ENCODE data around the gene SMYD1. TPM values are rescaled to one million over a fixed set of nuclear protein-coding genes. Genes with fewer than 3 reads are reported as not detected.
A peak's percentile ranks its signal among the peaks of the same experiment; 100 is the strongest.

SMYD1 gene
- total RNA-seq, 1 donor from 2014 or later = not detected

DNA sequence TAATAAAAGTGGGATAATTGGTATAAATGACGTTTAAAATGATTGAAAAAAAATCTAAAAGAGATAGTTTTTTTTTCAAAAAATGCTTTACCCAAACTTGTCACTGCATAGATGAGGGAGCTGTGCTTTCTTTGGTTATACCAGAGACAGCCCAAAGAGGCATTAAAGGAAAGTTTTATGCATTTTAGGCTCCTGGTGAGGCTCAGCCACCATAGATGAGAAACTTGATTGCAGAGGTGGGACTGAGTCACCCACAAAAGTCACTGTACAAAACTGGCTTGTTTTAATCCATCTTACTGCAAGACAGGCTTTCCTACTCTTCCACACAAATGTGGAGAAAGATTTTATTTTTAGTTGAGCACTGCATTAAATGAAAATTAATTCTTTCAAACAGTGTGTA is 2.4 kb downstream of the SMYD1 start:
- H3K4me3 Mint-ChIP-seq (ENCODE audit: unreplicated experiment) = no peak overlapping the region
- H3K4me1 Mint-ChIP-seq (ENCODE audit: low read depth) = peaks cover 8% of the 10 kb centered on the region
- H3K36me3 Mint-ChIP-seq (ENCODE audit: low read depth) = no peaks in the 10 kb centered on the region
- DNase-seq (ENCODE audit: low spot score) = no peak
- H3K9me3 Mint-ChIP-seq (ENCODE audit: low read depth) = peaks cover 14% of the 10 kb centered on the region
- TF ChIP-seq, protein P1, sequence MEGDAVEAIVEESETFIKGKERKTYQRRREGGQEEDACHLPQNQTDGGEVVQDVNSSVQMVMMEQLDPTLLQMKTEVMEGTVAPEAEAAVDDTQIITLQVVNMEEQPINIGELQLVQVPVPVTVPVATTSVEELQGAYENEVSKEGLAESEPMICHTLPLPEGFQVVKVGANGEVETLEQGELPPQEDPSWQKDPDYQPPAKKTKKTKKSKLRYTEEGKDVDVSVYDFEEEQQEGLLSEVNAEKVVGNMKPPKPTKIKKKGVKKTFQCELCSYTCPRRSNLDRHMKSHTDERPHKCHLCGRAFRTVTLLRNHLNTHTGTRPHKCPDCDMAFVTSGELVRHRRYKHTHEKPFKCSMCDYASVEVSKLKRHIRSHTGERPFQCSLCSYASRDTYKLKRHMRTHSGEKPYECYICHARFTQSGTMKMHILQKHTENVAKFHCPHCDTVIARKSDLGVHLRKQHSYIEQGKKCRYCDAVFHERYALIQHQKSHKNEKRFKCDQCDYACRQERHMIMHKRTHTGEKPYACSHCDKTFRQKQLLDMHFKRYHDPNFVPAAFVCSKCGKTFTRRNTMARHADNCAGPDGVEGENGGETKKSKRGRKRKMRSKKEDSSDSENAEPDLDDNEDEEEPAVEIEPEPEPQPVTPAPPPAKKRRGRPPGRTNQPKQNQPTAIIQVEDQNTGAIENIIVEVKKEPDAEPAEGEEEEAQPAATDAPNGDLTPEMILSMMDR (IDR thresholded peaks at IDR 0.05) = no peak
- no peak overlapping the region for H3K27ac Mint-ChIP-seq (ENCODE audit: unreplicated experiment)
- H3K27me3 Mint-ChIP-seq (ENCODE audit: low read depth) = peaks cover 1% of the 10 kb centered on the region

DNA sequence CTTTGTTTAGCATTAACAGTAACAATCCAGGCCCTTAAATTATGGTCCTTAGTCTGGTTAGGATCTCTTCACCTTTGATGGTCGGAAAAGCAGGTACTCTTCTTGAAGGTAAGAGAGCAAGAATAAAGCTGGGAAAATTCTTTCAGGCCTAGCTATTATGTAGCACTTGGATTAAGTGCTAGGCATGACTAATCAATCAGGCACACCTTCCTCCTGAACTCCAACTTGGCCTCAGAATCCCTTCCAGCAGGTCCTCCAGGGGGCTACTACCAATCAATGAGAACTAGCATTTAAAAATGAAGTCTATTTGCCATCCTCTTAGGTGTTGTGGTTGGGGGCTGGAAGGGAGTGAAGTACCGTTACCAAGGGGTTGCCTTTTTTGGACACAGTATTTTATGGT is 3.7 kb downstream of the SMYD1 start:
- TF ChIP-seq, protein P1 (IDR thresholded peaks at IDR 0.05) = no peak
- Mint-ChIP-seq H3K4me3 (ENCODE audit: unreplicated experiment) (no peak overlapping the region), H3K27ac (ENCODE audit: unreplicated experiment) (no peak overlapping the region), H3K36me3 (ENCODE audit: low read depth) (no peaks in the 10 kb centered on the region), H3K4me1 (ENCODE audit: low read depth) (peaks cover 10% of the 10 kb centered on the region), H3K27me3 (ENCODE audit: low read depth) (peaks cover 1% of the 10 kb centered on the region), H3K9me3 (ENCODE audit: low read depth) (peaks cover 14% of the 10 kb centered on the region)
- no peak for DNase-seq (ENCODE audit: low spot score)

DNA sequence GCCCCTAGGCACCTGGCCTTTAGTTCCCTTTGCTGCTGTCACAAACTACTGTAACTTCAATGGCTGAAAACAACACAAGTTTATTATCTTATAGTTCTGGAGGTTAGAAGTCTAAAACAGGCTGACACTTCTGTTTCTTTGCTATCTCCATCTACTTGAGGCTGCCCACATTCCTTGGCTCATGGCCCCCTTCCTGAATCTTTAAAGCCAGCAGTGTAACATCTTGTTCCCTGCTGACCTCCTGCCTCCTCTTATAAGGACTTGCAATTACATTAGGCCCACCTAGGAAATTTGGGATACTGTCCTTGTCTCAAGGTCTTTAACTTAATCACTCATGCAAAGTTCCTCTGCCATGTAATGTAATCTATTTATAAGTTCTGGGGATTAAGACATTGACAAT is 6.5 kb downstream of the SMYD1 start:
- Mint-ChIP-seq H3K4me3 (ENCODE audit: unreplicated experiment) (no peak overlapping the region), H3K36me3 (ENCODE audit: low read depth) (no peaks in the 10 kb centered on the region), H3K27ac (ENCODE audit: unreplicated experiment) (peak overlapping the region; percentile 78), H3K9me3 (ENCODE audit: low read depth) (peaks cover 14% of the 10 kb centered on the region), H3K4me1 (ENCODE audit: low read depth) (peaks cover 8% of the 10 kb centered on the region), H3K27me3 (ENCODE audit: low read depth) (no peaks in the 10 kb centered on the region)
- DNase-seq (ENCODE audit: low spot score) = no peak
- TF ChIP-seq, protein P1 (IDR thresholded peaks at IDR 0.05) = no peak

DNA sequence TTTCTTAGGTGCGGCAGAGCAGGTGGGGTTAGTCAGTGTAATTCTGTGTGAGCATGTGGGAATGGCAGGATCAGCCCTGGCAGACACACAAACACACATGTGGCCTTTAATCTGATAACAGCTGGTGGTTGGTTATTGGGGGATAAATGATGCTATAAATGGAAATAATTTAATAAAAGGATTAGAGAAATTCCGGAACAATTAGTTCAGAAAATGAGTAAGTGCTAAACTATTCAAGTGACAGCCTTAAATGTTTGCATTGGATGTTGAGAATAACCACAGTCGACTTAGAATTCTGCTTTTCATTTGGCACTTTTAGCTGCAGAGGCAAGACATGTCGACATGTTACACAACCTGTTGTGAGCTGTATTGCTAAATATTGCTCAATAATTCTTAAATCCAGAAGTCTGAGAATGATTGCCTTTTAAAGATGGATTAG is 7.2 kb downstream of the SMYD1 start:
- H3K9me3 Mint-ChIP-seq (ENCODE audit: low read depth) = peaks cover 14% of the 10 kb centered on the region
- TF ChIP-seq, protein P1 (IDR thresholded peaks at IDR 0.05) = no peak
- peaks cover 8% of the 10 kb centered on the region for H3K4me1 Mint-ChIP-seq (ENCODE audit: low read depth)
- DNase-seq (ENCODE audit: low spot score) = no peak
- no peak overlapping the region for H3K4me3 Mint-ChIP-seq (ENCODE audit: unreplicated experiment)
- H3K27ac Mint-ChIP-seq (ENCODE audit: unreplicated experiment) = peak overlapping the region; percentile 83
- H3K36me3 Mint-ChIP-seq (ENCODE audit: low read depth) = no peaks in the 10 kb centered on the region
- H3K27me3 Mint-ChIP-seq (ENCODE audit: low read depth) = no peaks in the 10 kb centered on the region

DNA sequence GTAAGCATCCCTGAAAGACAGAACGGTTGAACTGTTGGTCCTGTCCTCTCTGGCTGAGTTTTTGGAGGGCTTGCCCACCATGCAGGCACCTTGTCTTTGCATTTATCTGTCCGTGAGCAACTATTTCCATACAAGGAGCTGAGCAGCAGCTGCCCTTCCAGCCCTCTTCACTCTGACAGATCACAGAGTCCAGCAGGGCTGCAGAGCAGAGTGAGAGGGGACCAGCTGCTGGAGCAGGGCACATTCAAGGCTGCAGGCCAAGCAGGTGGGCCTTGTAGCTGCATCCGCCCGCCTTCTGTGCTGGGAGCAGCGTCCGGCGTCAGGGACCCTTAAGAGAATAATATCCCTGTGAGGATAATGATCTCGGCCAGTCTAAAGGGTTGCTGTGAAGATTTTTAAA is 9.5 kb downstream of the SMYD1 start:
- Mint-ChIP-seq H3K27me3 (ENCODE audit: low read depth) (no peaks in the 10 kb centered on the region), H3K9me3 (ENCODE audit: low read depth) (peaks cover 14% of the 10 kb centered on the region), H3K27ac (ENCODE audit: unreplicated experiment) (no peak overlapping the region), H3K4me3 (ENCODE audit: unreplicated experiment) (no peak overlapping the region), H3K4me1 (ENCODE audit: low read depth) (peaks cover 8% of the 10 kb centered on the region), H3K36me3 (ENCODE audit: low read depth) (no peaks in the 10 kb centered on the region)
- TF ChIP-seq, protein P1 (IDR thresholded peaks at IDR 0.05) = no peak
- no peak for DNase-seq (ENCODE audit: low spot score)

Measured in chondrocyte (in vitro differentiated cells).